DMS114 treated with DMSO at 0.1 percent for 48 hours (cell line): ENCODE results near the gene HMX1.

Experiments
- DNase-seq: peaks from one replicate; lab custom pipeline; 2025; ENCODE audit not compliant: unreplicated experiment; lab: John Stamatoyannopoulos, UW

The HMX1 gene

GRCh38 chr4:8893227-8893623 lies 21.6 kb upstream of the HMX1 start:
- DNase-seq: no peak

GRCh38 chr4:8892556-8893226 lies 21.1 kb upstream of the HMX1 start:
- no peak for DNase-seq

- DNase-seq: no peak
These were observed 20.3 kb upstream of the HMX1 start for GRCh38 chr4:8891646-8892555.

GRCh38 chr4:8891255-8891645 lies 19.6 kb upstream of the HMX1 start:
- DNase-seq: no peak

GRCh38 chr4:8888856-8889255 lies 17.2 kb upstream of the HMX1 start:
- no peak for DNase-seq

- no peak for DNase-seq
These were observed 15.2 kb upstream of the HMX1 start for GRCh38 chr4:8886612-8887406.

- DNase-seq: no peak
These were observed 10.6 kb upstream of the HMX1 start for GRCh38 chr4:8882239-8882638.

GRCh38 chr4:8880851-8881250 lies 9.2 kb upstream of the HMX1 start:
- DNase-seq: no peak

- no peak for DNase-seq
These were observed 7.9 kb upstream of the HMX1 start for GRCh38 chr4:8879574-8879973.

GRCh38 chr4:8878421-8878820 lies 6.8 kb upstream of the HMX1 start:
- DNase-seq: no peak

GRCh38 chr4:8877780-8878040 lies 6.1 kb upstream of the HMX1 start:
- DNase-seq: no peak

GRCh38 chr4:8876982-8877779 lies 5.5 kb upstream of the HMX1 start:
- no peak for DNase-seq

GRCh38 chr4:8874896-8875680 lies 3.4 kb upstream of the HMX1 start:
- DNase-seq: no peak

- DNase-seq: no peak
These were observed 2.6 kb upstream of the HMX1 start for GRCh38 chr4:8874003-8874895.

GRCh38 chr4:8872402-8873291 lies 1.0 kb upstream of the HMX1 start:
- DNase-seq: peak; percentile 42

GRCh38 chr4:8870647-8871416 lies 807 bp downstream of the HMX1 start:
- no peak for DNase-seq

GRCh38 chr4:8869898-8870646 lies 1.6 kb downstream of the HMX1 start:
- no peak for DNase-seq
